HepG2 (cell line): ENCODE measurements around the gene ULK4. TPM values are rescaled to one million over a fixed set of nuclear protein-coding genes. Genes with fewer than 3 reads are reported as not detected.
A peak's percentile ranks its signal among the peaks of the same experiment; 100 is the strongest.

Experiments used
- BCL6 ChIP-seq: IDR thresholded peaks from 2 replicates; pipeline ENCODE4 v1.6.1; 2016; ENCODE audit warnings: missing genetic modification reagents, missing compliant biosample characterization
- CBFB ChIP-seq: sonication (generic); formaldehyde crosslinking; IDR thresholded peaks from 2 replicates; pipeline ENCODE4 v1.4.0; 2020; ENCODE audit warnings: missing genetic modification reagents
- ELF4 ChIP-seq: sonication (generic); formaldehyde crosslinking; IDR thresholded peaks from 2 replicates; pipeline ENCODE4 v1.5.0; 2020; ENCODE audit warnings: missing genetic modification reagents, mild to moderate bottlenecking, moderate library complexity, borderline replicate concordance
- ESRRA ChIP-seq: sonication (generic); formaldehyde crosslinking; IDR thresholded peaks from 2 replicates; pipeline ENCODE4 v1.5.1; 2020; ENCODE audit warnings: mild to moderate bottlenecking, low read depth, missing genetic modification reagents
- IRX3 ChIP-seq: sonication (generic); formaldehyde crosslinking; IDR thresholded peaks from 2 replicates; pipeline ENCODE4 v1.8.1; 2023; ENCODE audit warnings: mild to moderate bottlenecking, low read depth, missing genetic modification reagents, borderline replicate concordance
- ISL2 ChIP-seq: sonication (generic); formaldehyde crosslinking; IDR thresholded peaks from 2 replicates; pipeline ENCODE4 v1.5.0; 2020; ENCODE audit warnings: missing genetic modification reagents
- KDM6A ChIP-seq: IDR thresholded peaks from 2 replicates; pipeline ENCODE4 v1.6.1; 2016; ENCODE audit warnings: low read depth
- LCORL ChIP-seq, 2 experiments: fragments of 450-650 bp in 1 of 2; sonication (generic) in 1 of 2; formaldehyde crosslinking in 1 of 2; IDR thresholded peaks; 2 replicates each; pipeline versions ENCODE4 v1.5.0 to v1.6.1; 2017 to 2020; ENCODE audit warnings: antibody characterized with exemption in 1 of 2, missing genetic modification reagents in 1 of 2
- MEIS2 ChIP-seq: sonication (generic); formaldehyde crosslinking; IDR thresholded peaks from 2 replicates; pipeline ENCODE4 v1.9.0; 2021; ENCODE audit warnings: mild to moderate bottlenecking, missing genetic modification reagents
- MNT ChIP-seq: fragments of 450-650 bp; IDR thresholded peaks from 2 replicates; pipeline ENCODE4 v1.6.1; 2016
- MTF1 ChIP-seq: sonication (generic); formaldehyde crosslinking; IDR thresholded peaks from 2 replicates; pipeline ENCODE4 v1.5.0; 2020; ENCODE audit warnings: missing genetic modification reagents
- NFE2 ChIP-seq: sonication (generic); formaldehyde crosslinking; IDR thresholded peaks from 2 replicates; pipeline ENCODE4 v1.4.0; 2020; ENCODE audit warnings: missing genetic modification reagents
- NFIB ChIP-seq: sonication (generic); formaldehyde crosslinking; IDR thresholded peaks from 2 replicates; pipeline ENCODE4 v1.9.0; 2021; ENCODE audit warnings: missing genetic modification reagents, mild to moderate bottlenecking, borderline replicate concordance
- NFKBIZ ChIP-seq: IDR thresholded peaks from 2 replicates; pipeline ENCODE4 v1.6.1; 2018; ENCODE audit warnings: missing genetic modification reagents, missing compliant biosample characterization
- RFX1 ChIP-seq: fragments of 450-650 bp; IDR thresholded peaks from 2 replicates; pipeline ENCODE4 v1.6.1; 2017
- SOX13 ChIP-seq, 3 experiments: fragments of 450-650 bp in 1 of 3; sonication (generic) in 1 of 3; formaldehyde crosslinking in 1 of 3; IDR thresholded peaks in 2 of 3; conservative IDR thresholded peaks in 1 of 3; 2 replicates each; pipeline versions ENCODE4 v1.5.0 to v1.6.1; 2016 to 2020; ENCODE audit warnings: antibody characterized with exemption in 1 of 3, mild to moderate bottlenecking in 1 of 3, missing compliant biosample characterization in 1 of 3, missing genetic modification reagents in 1 of 3, moderate library complexity in 1 of 3
- TAF15 ChIP-seq: fragments of 200-400 bp; formaldehyde crosslinking; IDR thresholded peaks from one replicate; pipeline ENCODE4 v1.6.1; 2018; ENCODE audit warnings: mild to moderate bottlenecking, low read depth, low read length; ENCODE audit not compliant: poor library complexity, severe bottlenecking
- TFDP1 ChIP-seq: IDR thresholded peaks from 2 replicates; pipeline ENCODE4 v1.6.1; 2016; ENCODE audit warnings: missing compliant biosample characterization, missing genetic modification reagents, borderline replicate concordance
- ZFP36L2 ChIP-seq: sonication (generic); formaldehyde crosslinking; IDR thresholded peaks from 2 replicates; pipeline ENCODE4 v1.4.0; 2020; ENCODE audit warnings: missing genetic modification reagents
- ZFP62 ChIP-seq: sonication (generic); formaldehyde crosslinking; IDR thresholded peaks from 2 replicates; pipeline ENCODE4 v1.4.0; 2020; ENCODE audit warnings: missing genetic modification reagents
- ZNF230 ChIP-seq: sonication (generic); formaldehyde crosslinking; IDR thresholded peaks from 2 replicates; pipeline ENCODE4 v1.4.0; 2020; ENCODE audit warnings: mild to moderate bottlenecking, missing genetic modification reagents
- ZNF234 ChIP-seq: sonication (generic); formaldehyde crosslinking; conservative IDR thresholded peaks from 2 replicates; pipeline ENCODE4 v1.5.1; 2020; ENCODE audit warnings: mild to moderate bottlenecking, missing genetic modification reagents
- ZNF24 ChIP-seq: fragments of 450-650 bp; IDR thresholded peaks from 2 replicates; pipeline ENCODE4 v1.6.1; 2017; ENCODE audit warnings: antibody characterized with exemption, mild to moderate bottlenecking
- ZNF331 ChIP-seq: sonication (generic); formaldehyde crosslinking; IDR thresholded peaks from 2 replicates; pipeline ENCODE4 v1.4.0; 2020; ENCODE audit warnings: missing genetic modification reagents
- ZNF33B ChIP-seq: sonication (generic); formaldehyde crosslinking; IDR thresholded peaks from 2 replicates; pipeline ENCODE4 v1.5.1; 2020; ENCODE audit warnings: mild to moderate bottlenecking, missing genetic modification reagents
- ZNF383 ChIP-seq: sonication (generic); formaldehyde crosslinking; IDR thresholded peaks from 2 replicates; pipeline ENCODE4 v1.4.0; 2020; ENCODE audit warnings: missing genetic modification reagents, mild to moderate bottlenecking, borderline replicate concordance
- ZNF44 ChIP-seq: sonication (generic); formaldehyde crosslinking; IDR thresholded peaks from 2 replicates; pipeline ENCODE4 v1.5.1; 2020; ENCODE audit warnings: mild to moderate bottlenecking, missing genetic modification reagents
- polyA plus RNA-seq, 8 experiments: library from polyadenylated mRNA; depleted of rRNA in 3 of 8; stranded (reverse) in 7 of 8; unstranded in 1 of 8; fragments of >200 nt; fragmentation: Illumina TruSeq in 4 of 8; extraction: Trizol in 4 of 8; gene quantifications; 2 replicates each; pipeline versions ENCODE4 v1.2.1 to v1.2.3, GENCODE V29; 2011 to 2016; ENCODE audit warnings: low read depth in 4 of 8, missing spikeins in 1 of 8, mixed read lengths in 1 of 8; ENCODE audit not compliant: insufficient read depth in 1 of 8
- total RNA-seq, 5 experiments: library from RNA; depleted of rRNA; stranded (reverse); fragments of >200 nt; fragmentation: Illumina TruSeq; extraction: Trizol; gene quantifications; 2 replicates each; pipeline ENCODE4 v1.2.3, GENCODE V29; 2016; ENCODE audit warnings: low read depth in 1 of 5

Gene ULK4
- total and polyA plus RNA-seq, 2 of the 13 experiments (the other 11 are each of a cell fraction or from before 2014, with no cell fraction given): 6.7 to 11.8 TPM

GRCh38 chr3:41274944-41275668 lies 686.8 kb downstream of the ULK4 start (continued):
- TF ChIP-seq MNT (no peak), MEIS2 (CRISPR knock-in tag) (no peak), SOX13 (IDR thresholded peaks at IDR 0.05) (no peak), SOX13 (CRISPR knock-in tag; conservative IDR thresholded peaks at IDR 0.05 in 1 of 2, IDR thresholded peaks at IDR 0.05 in 1 of 2) (peak in 1 of 2 experiments; percentile 68; a peak in 1 of 4 replicates), NFKBIZ (CRISPR knock-in tag) (no peak), NFE2 (CRISPR knock-in tag) (0 out of 2 replicates have a peak, but pooled peaks have one; percentile 26), ZFP62 (CRISPR knock-in tag) (no peak), ISL2 (CRISPR knock-in tag) (peak; percentile 71), ZNF33B (CRISPR knock-in tag) (no peak), ZFP36L2 (no peak), ZNF383 (CRISPR knock-in tag) (no peak), BCL6 (CRISPR knock-in tag) (peak; percentile 24; the same call in 1 of the 2 replicates), ZNF331 (peak; percentile 23; the same call in 1 of the 2 replicates), ESRRA (no peak), KDM6A (CRISPR knock-in tag) (peak; percentile 21; the same call in 1 of the 2 replicates), TAF15 (no peak), TFDP1 (CRISPR knock-in tag) (no peak), ZNF24 (no peak), CBFB (no peak), ELF4 (CRISPR knock-in tag) (no peak), ZNF230 (no peak), LCORL (IDR thresholded peaks at IDR 0.05) (no peak), LCORL (CRISPR knock-in tag; IDR thresholded peaks at IDR 0.05) (peak; percentile 41; the same call in 1 of the 2 replicates), ZNF44 (CRISPR knock-in tag) (no peak), MTF1 (CRISPR knock-in tag) (no peak), ZNF234 (CRISPR knock-in tag) (no peak), RFX1 (no peak), IRX3 (no peak), NFIB (CRISPR knock-in tag) (no peak)
